ENCODE data around the gene NR0B2.

DNA sequence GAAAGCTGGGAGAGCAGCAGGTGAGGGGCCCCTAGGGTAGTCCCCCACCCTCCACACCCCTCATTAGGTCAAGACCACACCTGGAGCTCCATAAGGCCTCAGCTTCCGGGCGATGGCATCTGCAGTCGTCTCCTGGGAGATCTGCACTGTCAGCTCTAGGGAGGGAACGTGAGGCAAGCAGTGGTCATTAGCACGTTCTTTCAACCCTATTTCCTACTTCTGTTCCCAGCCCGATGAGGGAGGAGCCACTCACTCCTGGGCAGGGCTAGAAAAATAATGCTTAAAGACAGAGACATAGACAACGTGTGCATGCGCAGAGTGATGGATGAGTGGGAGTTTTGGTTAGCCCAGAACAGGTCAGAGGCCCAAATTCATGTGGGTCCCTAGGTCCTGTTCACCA lies 36.8 kb upstream of the NR0B2 start:
- TF ChIP-seq, protein P1, sequence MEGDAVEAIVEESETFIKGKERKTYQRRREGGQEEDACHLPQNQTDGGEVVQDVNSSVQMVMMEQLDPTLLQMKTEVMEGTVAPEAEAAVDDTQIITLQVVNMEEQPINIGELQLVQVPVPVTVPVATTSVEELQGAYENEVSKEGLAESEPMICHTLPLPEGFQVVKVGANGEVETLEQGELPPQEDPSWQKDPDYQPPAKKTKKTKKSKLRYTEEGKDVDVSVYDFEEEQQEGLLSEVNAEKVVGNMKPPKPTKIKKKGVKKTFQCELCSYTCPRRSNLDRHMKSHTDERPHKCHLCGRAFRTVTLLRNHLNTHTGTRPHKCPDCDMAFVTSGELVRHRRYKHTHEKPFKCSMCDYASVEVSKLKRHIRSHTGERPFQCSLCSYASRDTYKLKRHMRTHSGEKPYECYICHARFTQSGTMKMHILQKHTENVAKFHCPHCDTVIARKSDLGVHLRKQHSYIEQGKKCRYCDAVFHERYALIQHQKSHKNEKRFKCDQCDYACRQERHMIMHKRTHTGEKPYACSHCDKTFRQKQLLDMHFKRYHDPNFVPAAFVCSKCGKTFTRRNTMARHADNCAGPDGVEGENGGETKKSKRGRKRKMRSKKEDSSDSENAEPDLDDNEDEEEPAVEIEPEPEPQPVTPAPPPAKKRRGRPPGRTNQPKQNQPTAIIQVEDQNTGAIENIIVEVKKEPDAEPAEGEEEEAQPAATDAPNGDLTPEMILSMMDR (optimal IDR thresholded peaks at IDR 0.05 in 1 of 3, IDR thresholded peaks at IDR 0.05 in 1 of 3, conservative IDR thresholded peaks at IDR 0.05 in 1 of 3; ENCODE audit: extremely low read depth in 1 of 3, insufficient read depth in 2 of 3, low read length in 3 of 3): no peak
- TF ChIP-seq EZH2 (IDR thresholded peaks at IDR 0.05; ENCODE audit: low read length): no peak
